GM12878 (cell line): ENCODE measurements around the gene CBARP. TPM values are rescaled to one million over a fixed set of nuclear protein-coding genes. Genes with fewer than 3 reads are reported as not detected.

ENCODE experiments used
- CBX3 ChIP-seq: fragments of 200-600 bp; sonication (generic); IDR thresholded peaks from 2 replicates; pipeline ENCODE4 v1.6.1; 2016; ENCODE audit warnings: low read depth, borderline replicate concordance
- CREM ChIP-seq: IDR thresholded peaks from 2 replicates; pipeline ENCODE4 v1.6.1; 2014; ENCODE audit warnings: antibody characterized with exemption, low read depth
- HCFC1 ChIP-seq: fragments of 150-350 bp; IDR thresholded peaks from 2 replicates; pipeline ENCODE4 v1.6.1; 2014; ENCODE audit warnings: low read length
- HDGF ChIP-seq: fragments of 450-650 bp; IDR thresholded peaks from 2 replicates; pipeline ENCODE4 v1.6.1; 2016; ENCODE audit warnings: antibody characterized with exemption
- MYB ChIP-seq: fragments of 150-350 bp; IDR thresholded peaks from 2 replicates; pipeline ENCODE4 v1.6.1; 2014; ENCODE audit warnings: mild to moderate bottlenecking, low read depth, low read length, borderline replicate concordance
- MYC ChIP-seq: IDR thresholded peaks from 2 replicates; pipeline ENCODE4 v1.6.1; 2011; ENCODE audit warnings: mild to moderate bottlenecking, low read length, moderate library complexity, inconsistent platforms; ENCODE audit not compliant: insufficient read depth, insufficient replicate concordance, insufficient read length, severe bottlenecking
- NFYA ChIP-seq: IDR thresholded peaks from 2 replicates; pipeline ENCODE4 v1.6.1; 2011; ENCODE audit warnings: low read depth, mild to moderate bottlenecking, low read length, improper control_type of control experiment, borderline replicate concordance
- RELA ChIP-seq: fragments of 450-650 bp; IDR thresholded peaks from 2 replicates; pipeline ENCODE4 v1.8.0; 2014; ENCODE audit warnings: borderline replicate concordance; ENCODE audit not compliant: partially characterized antibody
- RFX5 ChIP-seq: IDR thresholded peaks from 2 replicates; pipeline ENCODE4 v1.6.1; 2011; ENCODE audit warnings: low read depth, low read length, improper control_type of control experiment
- SIN3A ChIP-seq: IDR thresholded peaks from 2 replicates; pipeline ENCODE4 v1.6.1; 2012; ENCODE audit warnings: low read depth, low read length, improper control_type of control experiment
- SP1 ChIP-seq: IDR thresholded peaks from one replicate; pipeline ENCODE4 v1.6.1; 2011; ENCODE audit warnings: low read depth, low read length
- TARDBP ChIP-seq: IDR thresholded peaks from 2 replicates; pipeline ENCODE4 v1.6.1; 2016; ENCODE audit warnings: borderline replicate concordance
- ZBTB11 ChIP-seq: fragments of 450-650 bp; formaldehyde crosslinking; IDR thresholded peaks from 2 replicates; pipeline ENCODE4 v1.5.0; 2022; ENCODE audit warnings: mild to moderate bottlenecking, missing genetic modification characterization
- ZBTB4 ChIP-seq: fragments of 450-650 bp; formaldehyde crosslinking; IDR thresholded peaks from 2 replicates; pipeline ENCODE4 v1.4.0; 2022; ENCODE audit warnings: mild to moderate bottlenecking, moderate library complexity
- ZBTB40 ChIP-seq: fragments of 450-650 bp; IDR thresholded peaks from 2 replicates; pipeline ENCODE4 v1.6.1; 2016; ENCODE audit warnings: mild to moderate bottlenecking, moderate library complexity, borderline replicate concordance
- ZNF24 ChIP-seq: fragments of 450-650 bp; IDR thresholded peaks from 2 replicates; pipeline ENCODE4 v1.6.1; 2017; ENCODE audit warnings: antibody characterized with exemption, mild to moderate bottlenecking
- ZNF384 ChIP-seq: IDR thresholded peaks from 2 replicates; pipeline ENCODE4 v1.6.1; 2012; ENCODE audit warnings: low read depth, mild to moderate bottlenecking, low read length, improper control_type of control experiment, borderline replicate concordance
- polyA plus RNA-seq, 11 experiments: library from polyadenylated mRNA; depleted of rRNA in 4 of 11; unstranded in 6 of 11; stranded (reverse) in 5 of 11; fragments of >200 nt; fragmentation: Nextera tagmentation in 4 of 11; fragmentation: Illumina TruSeq in 1 of 11; extraction: Ambion mirVana in 4 of 11; extraction: Trizol in 1 of 11; gene quantifications; 1 replicate in 1 of 11; 2 replicates in 10 of 11; pipeline versions ENCODE4 v1.2.1 to v1.2.3, GENCODE V29; 2011 to 2016; ENCODE audit warnings: inconsistent platforms in 2 of 11, missing spikeins in 2 of 11, low read depth in 1 of 11
- total RNA-seq, 4 experiments: library from RNA; depleted of rRNA in 3 of 4; stranded (reverse); fragments of >200 nt in 3 of 4; fragmentation: Illumina TruSeq in 1 of 4; extraction: Trizol in 1 of 4; gene quantifications; 2 replicates each; pipeline versions ENCODE4 v1.2.1 to v1.2.3, GENCODE V29; 2013 to 2021

CBARP gene
- total and polyA plus RNA-seq, 10 of the 15 experiments (the other 5 are each of a cell fraction or from before 2014, with no cell fraction given) = 0.04 to 0.59 (median 0.18) TPM; not detected in 3

- TF ChIP-seq RELA = peak; percentile 67
- TF ChIP-seq ZBTB40 = no peak
- TF ChIP-seq SIN3A = 0 out of 2 replicates have a peak, but pooled peaks have one; percentile 77
- no peak for TF ChIP-seq NFYA
- TF ChIP-seq RFX5 = peak; percentile 50; the same call in 1 of the 2 replicates
- TF ChIP-seq CBX3 = no peak
- no peak for TF ChIP-seq ZBTB11
- no peak for TF ChIP-seq HDGF
- no peak for TF ChIP-seq ZNF384
- TF ChIP-seq SP1 = peak; percentile 75
- TF ChIP-seq MYB = no peak
- no peak for TF ChIP-seq TARDBP
- TF ChIP-seq CREM = peak; percentile 94
- TF ChIP-seq MYC = peak; percentile 94
- TF ChIP-seq ZBTB4 (CRISPR knock-in tag) = no peak
- peak; percentile 63 for TF ChIP-seq ZNF24
- TF ChIP-seq HCFC1 = peak; percentile 29; the same call in 1 of the 2 replicates
These were observed 37.6 kb upstream of the CBARP start, which contains the start of gene FAM174C (continued) for GRCh38 chr19:1275260-1275975.
